DLD1 (cell line): ENCODE results near the gene USP16.
"Not testable (repeated sequence)": the region's sequence is repeated elsewhere in the genome, so short reads cannot be mapped to it uniquely, and the experiment has no call there.

Source experiments
- in situ Hi-C: cut with HindIII; loops from 2 replicates; pipeline ENCODE4 v1.10.0; 2017; ENCODE audit warnings: low sequenced_read_pairs

USP16 gene

DNA sequence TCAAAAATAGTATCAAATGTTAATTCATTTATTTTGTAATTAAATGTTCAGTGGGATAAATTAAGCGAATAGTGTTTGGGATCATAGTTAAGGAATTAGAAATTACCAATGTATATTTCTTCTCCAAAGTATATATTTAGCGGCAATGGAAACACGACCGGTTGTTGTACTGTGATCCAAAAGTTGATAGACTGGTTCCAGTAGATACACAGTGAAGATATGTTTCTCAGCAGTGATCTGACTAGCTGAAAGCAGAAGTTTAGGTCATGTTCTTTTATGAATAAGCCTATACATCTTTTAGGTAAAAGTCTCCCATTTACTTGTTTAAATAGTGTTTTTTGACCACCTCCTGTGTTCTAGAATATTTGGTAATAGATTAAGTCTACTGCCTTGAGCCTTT is 8.8 kb downstream of the USP16 start:
- in situ Hi-C loops, result no loop called here

GRCh38 chr21:29033871-29034270 is 9.4 kb downstream of the USP16 start:
- in situ Hi-C loops, result no loop called here

DNA sequence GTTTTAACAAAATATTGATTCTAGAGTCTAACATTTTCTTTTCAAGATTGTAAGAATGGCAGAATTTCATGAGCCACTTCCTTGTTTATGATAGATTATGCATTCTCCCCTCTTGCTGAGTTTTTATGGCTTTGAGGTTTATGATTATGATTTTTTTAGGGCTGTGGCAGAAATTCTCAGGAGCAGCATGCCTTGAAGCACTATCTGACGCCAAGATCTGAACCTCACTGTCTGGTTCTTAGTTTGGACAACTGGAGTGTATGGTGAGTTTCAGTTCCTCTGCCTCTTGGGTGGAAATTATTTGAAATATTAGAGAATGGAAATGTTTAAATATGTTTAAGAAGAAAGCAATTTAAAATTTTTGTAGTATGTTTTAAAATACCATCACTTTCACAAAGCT is 10.2 kb downstream of the USP16 start:
- in situ Hi-C loops, result no loop called here

- in situ Hi-C loops, result no loop called here
Observed at GRCh38 chr21:29052224-29052623, 27.8 kb downstream of the USP16 start.

- in situ Hi-C loops, result no loop called here
Observed at GRCh38 chr21:29053011-29053553, 28.6 kb downstream of the USP16 start.

GRCh38 chr21:29053656-29054055 is 29.2 kb downstream of the USP16 start:
- in situ Hi-C loops, result no loop called here

DNA sequence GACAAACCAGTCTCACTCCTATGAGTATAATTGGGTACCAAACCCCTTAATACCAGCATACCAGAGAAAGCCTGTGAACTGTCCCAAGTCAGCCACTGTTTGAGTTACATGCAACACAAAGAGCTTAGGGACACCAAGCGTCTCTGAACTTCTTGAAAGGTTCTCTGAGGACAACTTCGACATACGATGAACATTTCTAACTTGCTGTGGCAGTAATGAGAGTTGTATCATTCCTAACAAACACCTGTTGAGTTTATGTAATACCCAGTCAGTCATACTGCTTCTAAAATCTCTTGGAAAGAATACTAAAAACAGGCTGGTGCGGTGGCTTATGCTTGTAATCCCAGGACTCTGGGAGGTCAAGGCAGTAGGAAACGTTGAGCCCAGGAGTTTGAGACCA is 30.6 kb downstream of the USP16 start:
- in situ Hi-C loops, result no loop called here

DNA sequence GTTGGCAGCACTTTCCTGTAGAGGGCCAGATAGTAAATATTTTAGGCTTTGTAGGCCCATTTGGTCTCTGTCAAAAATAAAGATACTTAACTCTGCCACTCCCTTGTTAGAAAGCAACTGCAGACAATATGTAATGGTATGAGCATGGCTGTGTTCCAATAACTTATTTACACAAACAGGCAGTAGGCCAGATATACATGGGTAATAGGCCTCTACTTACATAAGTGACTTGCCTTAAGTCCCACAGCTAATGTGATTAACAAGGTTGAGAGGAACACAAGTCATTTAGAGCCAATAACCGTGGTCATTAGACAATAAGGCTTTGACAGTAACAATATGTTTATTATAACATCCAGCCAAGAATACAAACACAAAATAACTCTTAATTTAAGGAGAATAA is 31.5 kb downstream of the USP16 start:
- in situ Hi-C loops, result no loop called here

GRCh38 chr21:29056538-29057050 is 32.1 kb downstream of the USP16 start:
- in situ Hi-C loops, result no loop called here

- in situ Hi-C loops, result no loop called here
Observed at GRCh38 chr21:29064850-29065481, 40.5 kb downstream of the USP16 start.

- in situ Hi-C loops, result no loop called here
Observed at GRCh38 chr21:29072873-29073221, 48.4 kb downstream of the USP16 start.

DNA sequence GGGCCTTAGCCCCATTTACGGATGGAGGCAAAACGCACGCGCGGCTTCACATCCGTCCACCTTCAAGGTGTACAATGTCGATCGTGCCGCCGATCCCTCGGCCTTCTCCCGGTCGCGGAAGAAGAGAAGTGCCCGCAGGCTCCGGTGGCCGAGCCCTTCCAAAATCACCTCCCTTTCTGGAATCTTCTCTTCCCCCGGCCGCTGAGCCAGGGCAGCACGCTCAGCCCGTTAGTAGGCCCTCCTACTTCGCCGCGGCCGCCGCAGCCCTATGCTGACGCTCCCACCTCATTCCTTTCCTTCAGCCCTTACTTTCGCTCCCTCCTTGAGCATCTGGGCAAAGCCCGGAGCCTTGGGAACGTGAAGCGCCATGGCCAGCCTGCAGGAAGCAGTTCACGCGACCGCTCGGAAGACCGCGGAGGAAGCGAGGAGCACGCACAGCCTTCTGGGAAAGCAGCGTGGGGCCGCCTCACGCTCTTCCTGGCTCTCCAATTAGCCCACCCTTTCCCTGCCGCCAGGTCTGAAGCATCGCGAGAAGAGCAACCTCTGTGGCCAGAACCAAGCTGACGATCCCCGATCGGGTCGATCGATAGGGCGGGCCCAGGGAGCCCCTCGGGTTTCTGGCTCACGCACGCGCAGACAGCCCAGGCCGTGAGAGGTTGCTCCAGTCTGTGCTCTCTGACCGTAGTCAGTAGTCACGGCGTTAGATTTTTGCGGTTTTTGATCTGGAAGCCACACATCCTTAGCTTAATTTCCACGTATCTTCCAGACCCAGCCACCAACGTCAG is 48.9 kb downstream of the USP16 start, which contains the start of gene CCT8:
CCT8 (minus strand) TSS at position 427 of the 785 bp plus-strand sequence; CDS start at position 369, 58 bp downstream.
- in situ Hi-C loops, result no loop called here

GRCh38 chr21:29074007-29074376 is 49.5 kb downstream of the USP16 start:
- in situ Hi-C loops, result no loop called here

DNA sequence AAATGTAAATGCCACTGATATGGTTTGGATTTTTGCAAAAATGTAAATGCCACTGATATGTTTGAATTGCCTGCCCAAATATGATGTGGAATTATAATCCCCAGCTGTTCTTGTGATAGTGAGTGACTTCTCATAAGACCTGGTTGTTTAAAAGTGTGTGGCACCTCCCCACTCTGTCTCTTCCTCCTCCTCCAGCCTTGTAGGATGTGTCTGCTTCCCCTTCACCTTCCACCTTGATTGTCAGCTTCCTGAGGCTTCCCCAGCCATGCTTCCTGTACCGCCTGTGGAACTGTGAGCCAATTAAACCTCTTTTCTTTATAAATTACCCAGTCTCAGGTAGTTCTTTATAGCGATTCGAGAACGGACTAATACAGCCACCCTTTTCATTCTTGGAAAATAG is 50.3 kb downstream of the USP16 start:
- in situ Hi-C loops, result no loop called here

- in situ Hi-C loops, result no loop called here
Observed at GRCh38 chr21:29075706-29076466, 51.4 kb downstream of the USP16 start.

- in situ Hi-C loops, result not testable (repeated sequence)
Observed at GRCh38 chr21:29076731-29077640, 52.5 kb downstream of the USP16 start.

- in situ Hi-C loops, result no loop called here
Observed at GRCh38 chr21:29077651-29078090, 53.2 kb downstream of the USP16 start.

GRCh38 chr21:29078869-29079767 is 54.6 kb downstream of the USP16 start:
- in situ Hi-C loops, result no loop called here

DNA sequence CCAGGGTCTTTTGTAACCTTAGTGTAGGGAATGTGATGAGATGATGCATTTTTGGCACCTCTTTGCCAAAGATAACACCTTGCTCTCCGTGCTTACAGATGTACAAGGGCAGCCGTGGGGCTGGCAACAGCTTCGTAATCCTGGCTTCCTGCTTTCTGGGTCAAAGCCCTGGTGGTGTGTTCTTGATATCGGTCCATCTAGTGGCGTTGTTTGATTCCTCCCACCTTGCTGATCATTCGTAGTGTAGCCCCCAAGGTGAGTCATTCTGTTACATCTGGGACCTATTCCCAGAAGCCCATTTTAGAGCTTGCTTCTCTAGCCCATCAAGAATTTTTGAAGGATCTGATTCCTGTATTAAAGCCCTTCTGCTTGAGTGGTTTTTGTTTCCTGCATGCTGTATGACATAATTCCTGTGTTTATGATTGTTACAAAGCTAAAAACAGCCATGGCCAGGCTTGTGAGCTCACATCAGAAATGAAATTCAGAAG is 56.0 kb downstream of the USP16 start:
- in situ Hi-C loops, result no loop called here
